GM19099 (cell line): ENCODE measurements around the gene BDKRB2.

ENCODE experiments used
- POLR2A ChIP-seq: IDR thresholded peaks from 3 replicates; pipeline ENCODE4 v1.6.1; 2011; ENCODE audit warnings: low read depth; ENCODE audit not compliant: insufficient read length; ENCODE audit errors: extremely low read depth

Gene BDKRB2

GRCh38 chr14:96260341-96260821, 55.7 kb downstream of the BDKRB2 start:
- no peak for TF ChIP-seq POLR2A

- no peak for TF ChIP-seq POLR2A
These were observed 56.4 kb downstream of the BDKRB2 start for GRCh38 chr14:96261053-96261452.

GRCh38 chr14:96261772-96262655, 57.4 kb downstream of the BDKRB2 start:
- no peak for TF ChIP-seq POLR2A

GRCh38 chr14:96263347-96264199, 58.9 kb downstream of the BDKRB2 start:
- TF ChIP-seq POLR2A, result no peak

- TF ChIP-seq POLR2A, result no peak
These were observed 59.5 kb downstream of the BDKRB2 start for GRCh38 chr14:96264200-96264553.

- TF ChIP-seq POLR2A, result no peak
These were observed 60.2 kb downstream of the BDKRB2 start for GRCh38 chr14:96264853-96265252.

GRCh38 chr14:96265383-96266095, 60.9 kb downstream of the BDKRB2 start:
- TF ChIP-seq POLR2A, result no peak

GRCh38 chr14:96267336-96267735, 62.7 kb downstream of the BDKRB2 start:
- no peak for TF ChIP-seq POLR2A

GRCh38 chr14:96267916-96268315, 63.3 kb downstream of the BDKRB2 start:
- TF ChIP-seq POLR2A, result no peak

- no peak for TF ChIP-seq POLR2A
These were observed 64.1 kb downstream of the BDKRB2 start for GRCh38 chr14:96268431-96269358.

- no peak for TF ChIP-seq POLR2A
These were observed 64.7 kb downstream of the BDKRB2 start for GRCh38 chr14:96269359-96269710.

- TF ChIP-seq POLR2A, result no peak
These were observed 66.2 kb downstream of the BDKRB2 start for GRCh38 chr14:96270565-96271420.

- no peak for TF ChIP-seq POLR2A
These were observed 66.8 kb downstream of the BDKRB2 start for GRCh38 chr14:96271421-96271762.
